Natural killer cell (primary cell): ENCODE measurements around the gene CRAMP1. TPM values are rescaled to one million over a fixed set of nuclear protein-coding genes. Genes with fewer than 3 reads are reported as not detected.
A peak's percentile ranks its signal among the peaks of the same experiment; 100 is the strongest.

Source experiments
- ATAC-seq, 3 donors: fragments of 150-1000 bp in 2 of 3; fragments of 200-7000 bp in 1 of 3; cut with Tn5 transposase; 1 replicate in 1 of 3; 2 replicates in 2 of 3; pipeline ENCODE4 v1.10.0; 2021; ENCODE audit warnings: mild to moderate bottlenecking in 2 of 3, moderate library complexity in 2 of 3
- DNase-seq, 2 donors: peaks; one replicate each; pipeline versions ENCODE4 v3.0.0 to v3.0.0-alpha.2; 2013 to 2021; ENCODE audit warnings: mixed read lengths in 1 of 2
- H3K27ac ChIP-seq: one replicate; pipeline ENCODE4 v1.5.1; 2013; ENCODE audit warnings: mild to moderate bottlenecking, low read length
- H3K27me3 ChIP-seq: one replicate; pipeline ENCODE4 v1.6.1; 2013; ENCODE audit warnings: low read length; ENCODE audit not compliant: control insufficient read depth, insufficient read depth
- H3K36me3 ChIP-seq: one replicate; pipeline ENCODE4 v1.6.1; 2013; ENCODE audit warnings: low read length; ENCODE audit not compliant: control insufficient read depth, insufficient read depth
- H3K4me1 ChIP-seq: one replicate; pipeline ENCODE4 v1.6.1; 2013; ENCODE audit warnings: low read length; ENCODE audit not compliant: control insufficient read depth, insufficient read depth
- H3K4me3 ChIP-seq: one replicate; pipeline ENCODE4 v1.5.1; 2013; ENCODE audit warnings: low read length
- H3K9me3 ChIP-seq: one replicate; pipeline ENCODE4 v1.6.1; 2013; ENCODE audit warnings: low read length; ENCODE audit not compliant: control insufficient read depth, insufficient read depth
- H3K27ac Mint-ChIP-seq, 2 donors: one replicate each; pipeline ENCODE4 v1.8.0; 2022; ENCODE audit warnings: mild to moderate bottlenecking in 2 of 2, mixed read lengths in 2 of 2, moderate library complexity in 1 of 2
- H3K27me3 Mint-ChIP-seq, 2 donors: one replicate each; pipeline ENCODE4 v1.8.0; 2022; ENCODE audit warnings: low read depth in 2 of 2, mixed read lengths in 2 of 2
- H3K36me3 Mint-ChIP-seq: one replicate; pipeline ENCODE4 v1.8.0; 2022; ENCODE audit warnings: mixed read lengths
- H3K4me1 Mint-ChIP-seq, 2 donors: one replicate each; pipeline ENCODE4 v1.8.0; 2022; ENCODE audit warnings: mixed read lengths in 2 of 2
- H3K4me3 Mint-ChIP-seq: one replicate; pipeline ENCODE4 v1.8.0; 2022; ENCODE audit warnings: mild to moderate bottlenecking, moderate library complexity, mixed read lengths
- H3K9me3 Mint-ChIP-seq, 2 donors: one replicate each; pipeline ENCODE4 v1.8.0; 2022; ENCODE audit warnings: mixed read lengths in 2 of 2
- CTCF ChIP-seq: fragments of 200-600 bp; IDR thresholded peaks from one replicate; pipeline ENCODE4 v1.8.0; 2022; ENCODE audit warnings: antibody characterized with exemption
- WGBS: methylation state at CpG from one replicate; pipeline ENCODE4 v1.1.7; 2013; ENCODE audit warnings: missing lambda C conversion rate; ENCODE audit not compliant: insufficient coverage; 5-methylcytosine and 5-hydroxymethylcytosine counted together
- intact Hi-C: fragments of 100-400 bp; cut with micrococcal nuclease; formaldehyde crosslinking; loops from one replicate; pipeline ENCODE4 v1.14.2; 2022
- total RNA-seq, 4 donors: library from RNA; stranded (reverse); fragments of 120-200 nt in 1 of 4; gene quantifications; one replicate each; pipeline versions ENCODE4 v1.2.3 to v1.2.4, GENCODE V29; 2013 to 2022

The CRAMP1 gene
- 10 to 100 TPM; 47.8 to 49.8 (median 49.6) TPM for total RNA-seq
- 16.8 TPM for total RNA-seq (2013)

DNA sequence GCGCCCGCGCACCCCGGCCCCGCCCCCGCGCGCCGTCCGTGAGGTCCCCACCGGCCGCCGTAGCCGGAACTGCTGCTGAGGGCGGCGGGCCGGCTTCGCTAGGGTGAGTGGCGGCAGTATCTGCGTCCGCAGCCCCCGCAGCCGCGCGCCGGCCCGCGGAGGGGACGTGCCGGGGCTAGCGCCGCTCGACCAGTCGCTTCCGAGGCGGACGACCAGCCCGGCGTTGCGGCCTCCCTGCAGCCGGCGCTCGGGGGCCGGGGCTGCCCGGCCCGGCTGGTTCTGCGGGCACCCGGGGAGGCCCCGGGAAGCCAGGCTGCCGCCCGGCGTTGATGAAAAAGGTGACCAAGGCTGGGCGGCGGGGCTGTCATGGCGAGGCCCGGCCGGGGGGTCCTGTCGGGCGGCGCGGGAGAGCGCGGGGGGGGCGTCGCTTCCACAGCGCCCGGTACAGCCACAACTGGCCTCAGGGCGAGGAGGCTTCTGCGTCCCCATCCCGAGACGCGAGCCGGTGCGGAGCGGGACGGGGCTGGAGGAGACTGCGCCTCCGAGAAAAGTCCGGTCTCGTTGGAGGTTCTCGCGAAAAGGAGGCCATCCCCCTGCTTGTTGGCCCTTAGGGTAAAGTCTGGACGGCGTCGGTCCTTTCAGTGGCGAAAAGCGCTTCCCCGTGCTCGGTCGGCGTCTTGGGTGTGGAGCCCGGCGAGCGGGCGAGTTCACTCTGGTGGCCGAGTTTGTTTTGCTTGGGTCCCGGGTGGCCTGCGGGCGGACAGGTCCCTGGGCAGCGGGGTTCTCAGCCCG, at the start of gene CRAMP1:
Gene CRAMP1 (plus strand): TSS at position 41 of the 792 bp plus-strand sequence. CDS start 2,280 bp downstream, outside the sequence.
- intact Hi-C loops: loop anchor here (1.0 to 10.0 kb wide), 5 partner anchors 34 to 192 kb away; partner anchors contain the start of genes CLCN7, JPT2, MAPK8IP3 and UQCC4
- Histone ChIP-seq H3K27me3 (no peaks in the 10 kb centered on the region), H3K4me3 (peak within 1 kb of the TSS; percentile 57), H3K27ac (peak within 1 kb of the TSS; percentile 71), H3K4me1 (peaks cover 40% of the 10 kb centered on the region), H3K9me3 (peaks cover 9% of the 10 kb centered on the region), H3K36me3 (peaks cover 13% of the 10 kb centered on the region)
- ATAC-seq: no peak
- under 1% methylated on average over 101 of the region's 101 CpGs for WGBS
- H3K4me3 Mint-ChIP-seq: peak within 1 kb of the TSS; percentile 88
- H3K27me3 Mint-ChIP-seq: peaks cover 0 to 6% of the 10 kb centered on the region in 2 donors
- H3K4me1 Mint-ChIP-seq: peaks cover 28 to 38% of the 10 kb centered on the region in 2 donors
- H3K36me3 Mint-ChIP-seq: no peaks in the 10 kb centered on the region
- no peak for TF ChIP-seq CTCF
- H3K27ac Mint-ChIP-seq: peak within 1 kb of the TSS; percentile 85 to 91
- H3K9me3 Mint-ChIP-seq: peaks cover 0 to 3% of the 10 kb centered on the region in 2 donors
- peak; percentile 26 to 46 for DNase-seq

GRCh38 chr16:1563786-1564185, 48.4 kb upstream of the CRAMP1 start:
- Histone ChIP-seq H3K4me1 (no peaks in the 10 kb centered on the region), H3K36me3 (no peaks in the 10 kb centered on the region), H3K27ac (no peak overlapping the region), H3K4me3 (no peak overlapping the region), H3K27me3 (no peaks in the 10 kb centered on the region), H3K9me3 (no peaks in the 10 kb centered on the region)
- Mint-ChIP-seq H3K4me3 (no peak overlapping the region), H3K4me1 (peaks cover 0 to 6% of the 10 kb centered on the region in 2 donors), H3K9me3 (no peaks in the 10 kb centered on the region), H3K27ac (no peak overlapping the region), H3K27me3 (no peaks in the 10 kb centered on the region), H3K36me3 (no peaks in the 10 kb centered on the region)
- DNase-seq (no peak), ATAC-seq (no peak)
- 97% methylated on average over 20 of the region's 20 CpGs for WGBS
- no peak for TF ChIP-seq CTCF
- intact Hi-C loops: no loop called here

- Histone ChIP-seq H3K27me3 (no peaks in the 10 kb centered on the region), H3K36me3 (no peaks in the 10 kb centered on the region), H3K9me3 (no peaks in the 10 kb centered on the region), H3K4me1 (no peaks in the 10 kb centered on the region), H3K4me3 (no peak overlapping the region), H3K27ac (no peak overlapping the region)
- ATAC-seq (no peak), DNase-seq (peak in 1 of 2 donors; percentile 37)
- no peaks in the 10 kb centered on the region for H3K27me3 Mint-ChIP-seq
- intact Hi-C loops: no loop called here
- peaks cover 0 to 6% of the 10 kb centered on the region in 2 donors for H3K4me1 Mint-ChIP-seq
- WGBS: 76% methylated on average over 9 of the region's 9 CpGs
- no peak overlapping the region for H3K4me3 Mint-ChIP-seq
- H3K9me3 Mint-ChIP-seq: no peaks in the 10 kb centered on the region
- no peak for TF ChIP-seq CTCF
- H3K36me3 Mint-ChIP-seq: no peaks in the 10 kb centered on the region
- H3K27ac Mint-ChIP-seq: no peak overlapping the region
Measured at GRCh38 chr16:1564325-1564724, 47.8 kb upstream of the CRAMP1 start.
